HG02798 (cell line): ENCODE data around the gene ZDHHC14.

Source experiments
- ATAC-seq: cut with Tn5 transposase; IDR thresholded peaks from one replicate; pipeline ENCODE4 v1.9.1; 2021; ENCODE audit warnings: mild to moderate bottlenecking; ENCODE audit not compliant: unreplicated experiment, poor library complexity

The ZDHHC14 gene

GRCh38 chr6:157631838-157632614, 251.0 kb downstream of the ZDHHC14 start:
- no peak for ATAC-seq

- no peak for ATAC-seq
Observed at GRCh38 chr6:157632821-157633220, 251.8 kb downstream of the ZDHHC14 start.

- no peak for ATAC-seq
Observed at GRCh38 chr6:157634546-157634945, 253.6 kb downstream of the ZDHHC14 start.

- no peak for ATAC-seq
Observed at GRCh38 chr6:157635388-157636244, 254.6 kb downstream of the ZDHHC14 start.

GRCh38 chr6:157637516-157637915, 256.5 kb downstream of the ZDHHC14 start:
- ATAC-seq = no peak

GRCh38 chr6:157637941-157638662, 257.1 kb downstream of the ZDHHC14 start:
- no peak for ATAC-seq

- no peak for ATAC-seq
Observed at GRCh38 chr6:157638779-157639178, 257.8 kb downstream of the ZDHHC14 start.

- no peak for ATAC-seq
Observed at GRCh38 chr6:157640746-157641451, 259.9 kb downstream of the ZDHHC14 start.

GRCh38 chr6:157641837-157642236, 260.8 kb downstream of the ZDHHC14 start:
- ATAC-seq = no peak

GRCh38 chr6:157642736-157643135, 261.7 kb downstream of the ZDHHC14 start:
- ATAC-seq = no peak

GRCh38 chr6:157644043-157644810, 263.2 kb downstream of the ZDHHC14 start:
- no peak for ATAC-seq

GRCh38 chr6:157645201-157645795, 264.3 kb downstream of the ZDHHC14 start:
- no peak for ATAC-seq

- ATAC-seq = no peak
Observed at GRCh38 chr6:157646012-157646411, 265.0 kb downstream of the ZDHHC14 start.

GRCh38 chr6:157647261-157647915, 266.4 kb downstream of the ZDHHC14 start:
- no peak for ATAC-seq

- no peak for ATAC-seq
Observed at GRCh38 chr6:157648561-157648960, 267.6 kb downstream of the ZDHHC14 start.

GRCh38 chr6:157649311-157650260, 268.6 kb downstream of the ZDHHC14 start:
- ATAC-seq = no peak

GRCh38 chr6:157650261-157650640, 269.3 kb downstream of the ZDHHC14 start:
- no peak for ATAC-seq
